ENCODE results near the gene ZDHHC16.

Gene ZDHHC16

GRCh38 chr10:97479939-97480338 is 34.0 kb downstream of the ZDHHC16 start:
- no peak for DNase-seq (ENCODE audit: low read depth)

GRCh38 chr10:97481071-97481470 is 35.1 kb downstream of the ZDHHC16 start:
- no peak for DNase-seq (ENCODE audit: low read depth)

- no peak for DNase-seq (ENCODE audit: low read depth)
These were observed 36.4 kb downstream of the ZDHHC16 start for GRCh38 chr10:97482381-97482780.

GRCh38 chr10:97483506-97483905 is 37.5 kb downstream of the ZDHHC16 start:
- DNase-seq (ENCODE audit: low read depth) = no peak

GRCh38 chr10:97483921-97484320 is 37.9 kb downstream of the ZDHHC16 start:
- no peak for DNase-seq (ENCODE audit: low read depth)

- DNase-seq (ENCODE audit: low read depth) = no peak
These were observed 39.8 kb downstream of the ZDHHC16 start for GRCh38 chr10:97485647-97486281.

GRCh38 chr10:97490592-97490991 is 44.6 kb downstream of the ZDHHC16 start:
- no peak for DNase-seq (ENCODE audit: low read depth)

- no peak for DNase-seq (ENCODE audit: low read depth)
These were observed 48.2 kb downstream of the ZDHHC16 start for GRCh38 chr10:97494151-97494550.

- no peak for DNase-seq (ENCODE audit: low read depth)
These were observed 49.0 kb downstream of the ZDHHC16 start for GRCh38 chr10:97494863-97495506.

- peak; percentile 59 for DNase-seq (ENCODE audit: low read depth)
These were observed 51.6 kb downstream of the ZDHHC16 start for GRCh38 chr10:97497572-97498075.

- peak; percentile 99 for DNase-seq (ENCODE audit: low read depth)
These were observed 52.3 kb downstream of the ZDHHC16 start, which contains the start of gene MMS19 for GRCh38 chr10:97498076-97498840. TSS of gene MMS19 (minus strand) at chr10:97498422. CDS start at chr10:97498384, 38 bp downstream.

- no peak for DNase-seq (ENCODE audit: low read depth)
These were observed 53.0 kb downstream of the ZDHHC16 start, which contains the start of gene UBTD1 for GRCh38 chr10:97498841-97499560. TSS of gene UBTD1 (plus strand) at chr10:97498924. CDS start at chr10:97499204, 280 bp downstream.

GRCh38 chr10:97499561-97500296 is 53.8 kb downstream of the ZDHHC16 start:
- DNase-seq (ENCODE audit: low read depth) = no peak

- no peak for DNase-seq (ENCODE audit: low read depth)
These were observed 54.3 kb downstream of the ZDHHC16 start for GRCh38 chr10:97500297-97500575.

GRCh38 chr10:97502916-97503315 is 56.9 kb downstream of the ZDHHC16 start:
- DNase-seq (ENCODE audit: low read depth) = no peak

- DNase-seq (ENCODE audit: low read depth) = no peak
These were observed 57.4 kb downstream of the ZDHHC16 start for GRCh38 chr10:97503406-97503805.

- no peak for DNase-seq (ENCODE audit: low read depth)
These were observed 59.2 kb downstream of the ZDHHC16 start for GRCh38 chr10:97505152-97505551.

- no peak for DNase-seq (ENCODE audit: low read depth)
These were observed 60.4 kb downstream of the ZDHHC16 start for GRCh38 chr10:97506199-97506991.

Measured in stimulated activated CD8-positive, alpha-beta memory T cell treated with anti-CD3 and anti-CD28 coated beads, Interleukin-7, amount 100 ng/mL, for 24 hours (primary cell).